ENCODE data around the gene PDGFA.

PDGFA gene

GRCh38 chr7:457814-458510, 61.7 kb downstream of the PDGFA start:
- no peak for DNase-seq

- DNase-seq, result no peak
Observed at GRCh38 chr7:455110-455928, 64.3 kb downstream of the PDGFA start.

- DNase-seq, result no peak
Observed at GRCh38 chr7:454356-455109, 65.1 kb downstream of the PDGFA start.

- DNase-seq, result no peak
Observed at GRCh38 chr7:453597-454306, 65.9 kb downstream of the PDGFA start.

- no peak for DNase-seq
Observed at GRCh38 chr7:452791-453455, 66.7 kb downstream of the PDGFA start.

GRCh38 chr7:452226-452751, 67.4 kb downstream of the PDGFA start:
- DNase-seq, result no peak

- no peak for DNase-seq
Observed at GRCh38 chr7:451255-452225, 68.1 kb downstream of the PDGFA start.

- no peak for DNase-seq
Observed at GRCh38 chr7:450741-451140, 68.9 kb downstream of the PDGFA start.

GRCh38 chr7:450036-450435, 69.6 kb downstream of the PDGFA start:
- no peak for DNase-seq

- DNase-seq, result no peak
Observed at GRCh38 chr7:449324-450019, 70.2 kb downstream of the PDGFA start.

- no peak for DNase-seq
Observed at GRCh38 chr7:447523-447922, 72.1 kb downstream of the PDGFA start.

Measured in T1000 (cell line).